HG03342 (cell line): Measurements from ENCODE around the gene TMEM30A.

Experiments used
- ATAC-seq: cut with Tn5 transposase; IDR thresholded peaks from one replicate; pipeline ENCODE4 v1.9.1; 2021; ENCODE audit warnings: mild to moderate bottlenecking, moderate library complexity; ENCODE audit not compliant: unreplicated experiment

The TMEM30A gene

DNA sequence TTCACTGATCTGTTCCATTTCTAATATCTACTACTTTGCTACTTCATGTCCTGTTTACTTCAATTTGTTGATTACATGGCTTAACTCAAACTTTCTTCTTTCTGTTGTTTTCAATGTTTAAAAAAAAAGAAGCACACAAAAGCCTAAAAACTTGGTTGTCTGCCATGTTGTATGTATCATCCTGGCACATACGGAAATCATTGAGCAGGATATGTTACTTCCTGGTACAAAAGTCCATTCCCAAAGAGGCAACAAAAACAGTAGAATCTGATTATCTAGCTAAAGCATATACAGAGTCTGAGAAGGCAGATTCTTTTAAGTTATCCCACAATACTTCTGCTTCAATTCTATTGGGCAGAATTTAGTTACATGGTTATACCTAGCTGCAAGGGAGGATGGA, 64.2 kb downstream of the TMEM30A start:
- ATAC-seq = no peak

DNA sequence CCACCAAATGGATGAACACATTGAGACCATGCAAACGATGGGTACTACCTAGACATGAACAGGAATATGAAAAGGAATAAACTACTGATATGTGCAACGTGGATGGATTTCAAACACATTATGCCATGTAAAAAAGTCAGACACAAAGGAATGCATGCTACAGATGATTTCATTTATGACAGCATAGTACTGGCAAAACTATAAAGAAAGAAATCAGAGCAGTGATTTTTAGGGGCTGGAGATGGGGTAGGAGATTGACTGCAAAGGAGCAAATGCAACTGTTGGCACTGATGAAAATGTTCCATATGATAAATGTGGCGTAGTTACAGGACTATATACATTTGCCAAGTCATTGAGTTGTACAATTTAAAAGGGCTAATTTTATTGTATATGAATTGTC, 65.3 kb downstream of the TMEM30A start:
- ATAC-seq = no peak

DNA sequence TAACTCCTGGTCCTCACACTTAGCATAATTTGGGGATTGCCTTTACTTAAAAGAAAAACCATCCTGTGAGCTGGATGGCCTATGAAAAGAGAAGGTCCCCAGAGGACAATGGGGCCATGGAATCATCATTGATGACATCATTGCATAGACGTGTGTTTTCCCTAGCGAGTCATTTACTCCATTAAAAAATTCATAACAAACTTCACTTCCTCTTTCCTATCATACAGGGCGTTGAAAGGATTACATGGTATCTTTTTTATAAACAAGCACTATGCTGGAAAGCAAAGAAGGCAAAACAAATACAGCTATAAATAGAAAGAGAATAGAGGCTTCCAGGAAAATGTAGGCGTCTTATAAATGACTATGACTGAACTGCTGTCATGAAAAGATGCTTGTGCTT, 67.4 kb downstream of the TMEM30A start:
- no peak for ATAC-seq

DNA sequence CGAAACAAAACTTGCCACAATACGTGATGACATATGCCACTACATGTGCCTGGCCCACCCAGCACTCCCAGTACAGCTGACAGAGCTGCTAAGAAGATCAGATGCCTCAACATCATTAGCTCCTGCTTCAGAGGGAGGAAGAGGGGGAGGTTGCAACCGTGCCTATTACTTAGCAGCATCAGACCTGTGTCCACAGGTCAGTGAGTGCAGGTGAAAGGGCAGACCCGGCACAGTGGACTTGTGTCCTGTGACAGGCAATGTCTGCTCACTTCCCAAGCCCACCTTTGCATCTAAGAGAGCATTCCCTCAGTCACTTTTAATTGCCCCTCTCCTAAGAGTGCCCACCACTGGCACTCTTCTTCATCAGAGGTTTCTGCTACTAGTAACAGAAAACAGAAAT, 69.3 kb downstream of the TMEM30A start:
- no peak for ATAC-seq

DNA sequence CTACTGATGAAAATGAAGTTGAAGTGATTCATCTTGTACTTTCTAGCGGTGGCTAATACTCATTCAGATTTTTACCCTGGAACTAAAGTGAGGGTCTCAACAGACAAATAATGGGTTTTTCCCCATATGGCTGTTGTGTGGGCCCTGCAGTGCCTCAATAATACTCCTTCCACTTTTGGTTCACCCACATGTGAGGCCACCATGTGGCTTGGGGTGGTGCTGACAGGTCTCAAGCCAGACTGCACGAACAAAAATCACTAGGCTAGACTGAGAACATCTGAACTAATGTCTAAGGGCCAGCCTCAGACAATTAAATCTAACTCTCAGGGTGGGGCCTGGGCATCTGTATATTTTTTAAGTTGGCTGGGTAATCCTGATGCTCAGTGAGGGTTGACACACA, 70.9 kb downstream of the TMEM30A start:
- peak; percentile 39 for ATAC-seq

DNA sequence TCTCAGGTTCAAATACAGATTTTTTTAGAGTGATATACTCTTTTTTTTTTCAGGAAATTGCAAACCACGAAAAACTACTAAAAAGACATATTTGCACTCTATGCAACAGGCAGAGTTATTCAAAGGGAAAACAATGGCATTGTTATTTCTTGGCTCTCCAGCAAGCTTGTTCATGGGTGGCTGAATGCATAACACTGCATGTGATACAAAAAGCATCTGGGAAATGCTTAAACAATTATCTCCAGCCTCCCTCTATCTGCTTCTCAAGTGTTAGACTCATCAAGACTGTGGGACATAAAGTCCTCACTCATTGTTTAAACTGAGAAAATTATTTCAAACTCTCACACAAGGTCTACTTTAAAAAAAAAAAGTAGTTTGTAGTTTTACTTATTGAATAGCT, 71.5 kb downstream of the TMEM30A start:
- no peak for ATAC-seq

DNA sequence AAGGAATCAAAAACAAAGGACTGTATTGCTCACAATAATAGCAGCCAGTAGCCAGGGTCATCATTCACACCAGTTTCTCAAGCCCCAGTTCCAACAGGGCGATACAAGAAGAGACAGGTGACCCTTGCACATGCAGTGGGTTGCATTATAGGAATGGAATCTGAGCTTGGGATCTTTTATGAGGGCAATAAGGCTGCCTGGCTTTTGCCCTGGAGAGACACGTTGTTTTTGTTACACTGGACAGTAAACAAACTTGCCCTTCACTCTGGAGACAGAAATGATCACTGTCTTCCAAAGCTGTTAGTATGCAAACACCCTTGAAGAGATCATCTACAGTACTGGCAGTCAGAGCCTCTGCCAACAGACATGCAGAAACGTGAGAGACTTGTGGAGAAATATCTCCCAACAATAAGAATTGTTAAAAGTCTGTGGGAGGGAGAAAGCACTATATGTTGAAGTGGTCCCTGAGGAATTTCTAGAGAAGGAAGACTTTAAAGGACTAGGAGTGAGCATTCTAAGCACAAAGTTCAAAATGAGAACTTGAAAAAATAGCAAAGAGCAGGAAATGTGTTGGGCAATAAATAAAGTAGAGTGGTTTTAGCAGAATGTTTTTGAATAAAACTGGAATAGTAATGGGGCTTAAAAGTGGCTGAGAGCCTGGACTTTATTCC, 72.5 kb downstream of the TMEM30A start:
- ATAC-seq = no peak

DNA sequence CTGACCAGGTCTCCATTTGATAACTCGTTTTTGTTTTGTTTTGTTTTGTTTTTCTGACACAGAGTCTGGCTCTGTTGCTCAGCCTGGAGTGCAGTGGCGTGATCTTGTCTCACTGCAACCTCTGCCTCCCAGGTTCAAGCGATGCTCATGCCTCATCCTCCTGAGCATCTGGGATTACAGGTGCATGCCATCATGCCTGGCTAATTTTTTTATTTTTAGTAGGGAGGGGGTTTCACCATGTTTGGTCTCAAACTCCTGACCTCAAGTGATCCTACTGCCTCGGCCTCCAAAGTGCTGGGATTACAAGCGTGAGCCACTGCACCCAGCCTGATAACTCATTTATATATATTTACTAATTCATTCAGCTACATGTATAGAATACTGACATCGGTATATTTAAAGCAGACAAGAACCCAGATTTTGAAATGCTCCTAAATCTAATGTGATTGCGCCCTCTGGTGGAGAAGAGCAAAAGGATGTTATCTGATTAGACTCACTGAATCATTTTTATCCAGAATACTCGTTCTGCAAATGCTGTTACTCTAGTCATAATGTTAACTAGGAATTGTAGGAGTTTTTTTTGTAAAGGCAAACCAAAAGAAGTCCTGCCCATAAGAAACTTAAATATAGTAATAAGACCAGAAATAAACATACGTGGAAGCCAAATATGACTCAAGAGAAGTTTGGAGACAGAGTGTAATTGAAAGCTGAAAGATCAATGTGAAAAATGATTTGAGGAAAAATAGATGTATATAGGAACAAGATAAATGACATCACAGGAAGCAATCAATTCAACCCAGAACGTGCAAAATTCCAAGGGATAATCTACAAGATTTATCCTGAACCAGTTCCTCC, 73.5 kb downstream of the TMEM30A start:
- ATAC-seq = no peak

DNA sequence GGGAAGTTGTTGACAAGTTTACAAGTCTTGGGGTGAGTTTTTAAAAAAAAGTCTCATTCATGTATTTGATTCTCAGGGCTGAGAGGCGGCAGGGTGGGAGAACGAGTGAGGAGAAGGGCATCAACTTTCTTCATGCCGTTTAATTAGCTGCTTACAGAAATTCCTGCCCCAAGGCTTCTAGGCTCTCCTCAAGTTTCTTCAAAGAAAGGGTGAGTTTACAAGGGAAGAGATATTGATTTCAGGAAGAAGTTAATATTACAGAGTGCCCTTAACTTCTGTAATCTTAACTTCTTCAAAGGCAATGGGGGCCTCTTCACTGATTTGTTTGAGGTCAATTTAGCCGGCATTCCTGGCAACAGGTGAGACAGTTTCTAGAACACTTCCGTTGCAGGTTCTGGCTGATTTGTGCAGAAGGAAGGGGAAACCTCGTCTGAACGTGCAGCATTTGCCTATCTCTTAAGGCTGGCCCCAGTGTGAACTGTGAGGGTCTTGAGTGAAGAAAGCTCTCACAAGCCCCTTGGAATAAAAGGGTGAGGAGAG, 75.3 kb downstream of the TMEM30A start:
- ATAC-seq = no peak

DNA sequence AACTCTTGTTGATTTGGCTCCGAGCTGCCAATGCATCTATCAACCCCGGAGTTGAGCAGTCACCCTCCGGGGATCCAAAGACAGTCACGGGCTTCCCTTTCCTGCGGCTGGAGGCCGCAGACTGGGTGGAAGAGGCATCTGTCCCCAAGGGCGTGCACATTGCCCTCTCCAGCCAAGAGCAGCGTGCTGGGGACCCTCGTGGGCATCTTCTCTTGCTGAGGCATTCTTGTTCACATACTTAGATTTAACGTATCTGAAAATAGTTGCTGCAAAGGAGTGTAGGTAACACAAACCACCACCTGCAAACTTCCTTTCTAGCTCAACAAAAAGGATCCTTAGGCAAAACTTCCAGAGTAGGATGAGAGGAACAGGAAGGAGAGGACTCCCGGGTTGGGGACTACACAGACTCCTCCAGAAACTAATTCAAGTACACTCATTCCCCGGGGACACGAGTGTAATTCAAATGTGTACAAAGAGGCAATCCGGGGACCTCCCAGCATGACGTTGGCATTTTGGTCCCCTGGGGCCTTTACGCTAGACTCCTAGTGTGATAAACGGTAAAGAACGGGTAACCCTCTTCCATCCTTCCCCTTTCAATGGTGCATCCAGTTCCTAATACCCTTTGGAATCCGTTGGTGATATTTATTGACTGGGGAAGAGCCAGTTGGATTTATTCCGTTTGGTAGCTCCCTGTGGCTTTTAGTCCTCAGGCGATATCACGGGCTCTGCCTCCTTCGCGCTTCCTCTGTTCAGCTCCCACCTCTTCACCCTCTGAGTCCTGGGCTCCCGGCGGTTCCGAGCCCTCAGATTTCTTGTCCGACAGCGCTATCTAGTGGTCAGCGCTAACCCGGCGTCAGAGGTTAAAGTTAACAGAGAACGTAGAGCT, 76.1 kb downstream of the TMEM30A start:
- ATAC-seq = peak; percentile 76

DNA sequence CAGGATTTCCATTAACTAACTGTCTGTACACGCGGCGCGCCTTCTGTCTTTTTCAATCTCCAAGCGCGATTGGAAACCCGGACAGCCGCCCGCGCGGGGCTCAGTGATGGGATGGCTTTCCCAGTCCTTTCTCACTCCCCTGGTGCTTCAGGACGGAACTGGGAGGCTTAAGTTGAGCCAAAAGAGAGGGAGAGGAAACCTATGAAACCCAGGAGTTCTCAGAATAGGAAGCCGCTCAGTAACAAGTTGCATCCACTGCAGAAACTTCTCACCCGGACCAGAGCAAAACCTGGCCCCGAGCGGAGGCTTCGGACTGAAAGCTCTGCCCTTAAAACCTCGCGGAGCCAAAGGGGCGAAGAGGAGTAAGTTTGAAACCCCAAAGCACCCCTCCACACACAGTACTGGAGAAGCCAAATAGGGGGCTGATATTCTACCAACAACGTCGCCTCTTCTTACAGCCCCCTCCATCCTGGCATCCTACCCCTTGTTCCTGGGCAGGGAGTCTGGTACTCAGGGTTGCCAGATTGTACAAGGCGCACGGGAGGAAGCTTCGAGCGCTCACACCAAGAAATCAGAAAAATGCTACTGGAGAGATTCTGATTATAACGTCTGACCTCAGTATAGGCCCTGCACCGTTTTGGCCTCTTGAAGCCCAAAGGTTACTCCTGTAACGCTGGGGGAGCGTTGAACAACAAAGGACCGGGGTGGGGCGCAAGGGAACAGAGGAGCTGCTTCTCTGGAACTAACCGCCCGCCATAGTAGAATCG, 77.8 kb downstream of the TMEM30A start:
- ATAC-seq = no peak

DNA sequence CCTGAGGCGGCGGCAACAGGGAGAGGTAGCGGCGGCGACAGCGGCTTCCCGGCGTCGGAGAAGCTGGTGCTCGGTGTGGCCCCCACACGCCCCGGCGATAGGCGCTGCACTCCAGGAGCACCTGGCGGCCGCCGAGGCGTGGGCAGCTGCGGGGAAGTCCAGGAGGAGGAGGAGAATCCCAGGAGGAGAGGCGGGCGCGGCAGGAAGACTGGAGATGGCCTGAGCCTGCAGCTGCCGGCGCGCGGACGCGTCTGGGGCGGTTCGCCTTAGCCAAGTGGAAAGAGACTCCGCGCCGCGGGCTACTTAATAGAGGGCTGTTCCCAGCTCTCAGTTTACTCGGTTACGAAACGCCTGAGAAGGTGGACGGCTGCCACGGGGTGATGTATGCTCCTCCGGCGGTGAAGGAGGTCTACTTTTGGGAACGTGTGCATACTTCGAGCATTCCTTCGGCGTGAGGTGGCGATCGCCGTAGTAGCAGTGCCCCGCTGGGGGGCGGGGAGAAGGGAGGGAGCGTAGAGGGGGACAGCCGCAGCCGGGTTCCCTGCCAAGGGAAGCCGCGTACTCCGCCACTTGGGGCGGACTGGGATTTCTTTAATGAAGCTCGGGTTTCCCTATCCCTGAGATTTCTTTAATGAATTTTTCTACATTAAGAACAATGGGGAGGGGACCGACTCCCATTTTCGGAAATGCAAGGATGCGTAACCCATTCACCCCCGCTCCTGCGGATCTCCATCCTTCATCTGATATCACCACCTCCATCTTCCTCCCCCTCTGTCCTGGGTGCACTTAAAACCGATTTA, 78.6 kb downstream of the TMEM30A start, which contains the start of gene COL12A1:
Gene COL12A1 (minus strand): TSS at position 278 of the 800 bp plus-strand sequence. CDS start 3,261 bp downstream, outside the sequence.
- no peak for ATAC-seq

DNA sequence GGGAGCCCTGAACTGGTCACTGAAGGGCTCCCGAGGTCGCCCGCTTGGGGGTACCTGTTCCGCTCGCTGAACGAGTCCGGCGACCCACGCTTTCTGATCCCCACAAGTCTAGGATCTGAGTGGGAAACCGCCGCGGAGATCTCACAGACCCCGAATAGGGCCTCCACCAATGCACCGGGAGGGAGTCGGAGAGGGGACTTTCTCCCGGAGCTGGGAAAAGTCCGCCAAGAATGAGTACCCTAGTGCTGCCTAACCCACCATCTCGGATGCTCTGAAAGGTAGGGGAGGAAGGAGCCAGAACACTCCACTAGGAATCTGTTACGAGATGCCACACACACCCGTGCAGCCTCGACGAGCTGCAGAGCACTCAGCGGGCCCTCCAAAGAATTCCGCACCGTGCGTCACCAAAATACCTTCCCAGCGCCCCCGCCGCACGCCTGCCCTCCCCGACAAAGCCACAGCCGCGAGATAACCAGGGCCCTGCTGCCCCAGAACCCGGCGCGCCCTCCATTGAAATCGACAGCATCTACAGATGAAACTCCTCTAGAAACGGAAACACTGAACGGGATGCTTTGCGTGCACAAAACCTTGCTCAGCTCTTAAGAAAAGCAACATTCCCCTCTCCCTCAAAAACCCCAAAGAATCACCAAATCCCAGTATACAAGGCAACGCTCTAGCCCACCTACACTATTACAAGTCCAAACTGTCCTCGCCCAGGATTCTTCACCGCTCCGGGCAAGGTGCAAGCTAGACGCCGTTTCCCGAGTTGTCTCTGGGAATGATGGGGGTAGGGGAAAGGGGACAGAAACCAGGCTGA, 79.4 kb downstream of the TMEM30A start:
- ATAC-seq = no peak

DNA sequence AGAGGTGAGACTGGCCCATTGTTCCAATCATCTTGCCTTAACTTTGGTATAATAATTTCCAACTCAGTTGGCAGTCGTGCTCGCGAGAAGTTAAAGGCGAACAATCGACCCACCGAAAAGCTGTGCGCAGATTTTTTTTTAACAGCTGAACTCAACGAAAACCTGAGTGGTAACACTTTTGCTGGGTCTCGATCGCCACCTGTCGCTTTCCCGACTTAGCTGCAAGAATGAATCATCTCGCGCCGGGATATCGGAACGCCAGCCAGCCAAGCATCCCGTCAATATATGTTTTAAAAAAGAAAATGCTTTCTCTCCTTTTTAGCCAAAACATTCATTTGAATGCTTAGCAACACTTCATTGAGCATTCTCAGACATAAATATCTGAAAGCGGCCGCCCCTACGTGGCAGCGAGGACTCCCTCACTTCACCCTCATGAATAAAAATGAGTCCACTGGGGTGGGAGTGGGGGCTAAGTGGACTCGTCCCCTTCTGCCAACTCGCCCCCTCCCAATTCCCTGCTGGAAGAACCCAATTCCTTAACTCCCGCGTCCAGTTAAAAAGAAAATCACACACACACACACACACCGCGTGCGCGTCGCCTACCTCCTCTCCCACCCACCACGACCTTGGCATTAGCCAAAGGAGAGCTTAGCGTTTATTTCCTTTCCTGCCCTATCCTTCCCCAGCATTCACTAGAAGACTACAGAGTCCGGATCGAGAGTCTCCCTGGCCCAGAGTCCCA, 80.2 kb downstream of the TMEM30A start:
- ATAC-seq = no peak

DNA sequence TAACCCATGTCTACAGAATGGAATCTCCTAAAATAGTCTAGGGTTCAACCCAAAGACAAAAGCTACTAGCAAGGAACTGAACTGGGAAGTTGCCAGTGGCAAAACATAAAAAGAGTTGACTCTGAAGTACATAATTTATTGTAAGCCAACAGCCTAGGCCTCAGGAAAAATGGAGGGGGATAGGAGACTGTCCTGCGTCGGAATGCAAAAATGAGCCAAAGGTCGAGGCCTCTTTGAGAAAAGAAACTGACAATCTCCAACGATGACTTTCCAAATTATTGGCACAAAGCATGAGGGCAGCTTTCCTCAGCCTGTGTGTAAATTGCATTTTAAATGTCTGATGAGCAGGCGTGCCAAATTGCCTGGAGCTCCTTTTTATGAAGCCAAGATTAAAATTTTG, 80.9 kb downstream of the TMEM30A start:
- no peak for ATAC-seq
